LNCAP (cell line): ENCODE measurements around the gene SSBP4.

Source experiments
- TF ChIP-seq, protein P1 (sequence below): fragments of 450-650 bp; IDR thresholded peaks from 2 replicates; pipeline ENCODE4 v1.5.1; 2017; ENCODE audit warnings: mild to moderate bottlenecking

Gene SSBP4

GRCh38 chr19:18440415-18440877 lies 21.2 kb downstream of the SSBP4 start:
- TF ChIP-seq, protein P1, sequence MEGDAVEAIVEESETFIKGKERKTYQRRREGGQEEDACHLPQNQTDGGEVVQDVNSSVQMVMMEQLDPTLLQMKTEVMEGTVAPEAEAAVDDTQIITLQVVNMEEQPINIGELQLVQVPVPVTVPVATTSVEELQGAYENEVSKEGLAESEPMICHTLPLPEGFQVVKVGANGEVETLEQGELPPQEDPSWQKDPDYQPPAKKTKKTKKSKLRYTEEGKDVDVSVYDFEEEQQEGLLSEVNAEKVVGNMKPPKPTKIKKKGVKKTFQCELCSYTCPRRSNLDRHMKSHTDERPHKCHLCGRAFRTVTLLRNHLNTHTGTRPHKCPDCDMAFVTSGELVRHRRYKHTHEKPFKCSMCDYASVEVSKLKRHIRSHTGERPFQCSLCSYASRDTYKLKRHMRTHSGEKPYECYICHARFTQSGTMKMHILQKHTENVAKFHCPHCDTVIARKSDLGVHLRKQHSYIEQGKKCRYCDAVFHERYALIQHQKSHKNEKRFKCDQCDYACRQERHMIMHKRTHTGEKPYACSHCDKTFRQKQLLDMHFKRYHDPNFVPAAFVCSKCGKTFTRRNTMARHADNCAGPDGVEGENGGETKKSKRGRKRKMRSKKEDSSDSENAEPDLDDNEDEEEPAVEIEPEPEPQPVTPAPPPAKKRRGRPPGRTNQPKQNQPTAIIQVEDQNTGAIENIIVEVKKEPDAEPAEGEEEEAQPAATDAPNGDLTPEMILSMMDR = no peak; the same call in 1 of the 2 replicates

DNA sequence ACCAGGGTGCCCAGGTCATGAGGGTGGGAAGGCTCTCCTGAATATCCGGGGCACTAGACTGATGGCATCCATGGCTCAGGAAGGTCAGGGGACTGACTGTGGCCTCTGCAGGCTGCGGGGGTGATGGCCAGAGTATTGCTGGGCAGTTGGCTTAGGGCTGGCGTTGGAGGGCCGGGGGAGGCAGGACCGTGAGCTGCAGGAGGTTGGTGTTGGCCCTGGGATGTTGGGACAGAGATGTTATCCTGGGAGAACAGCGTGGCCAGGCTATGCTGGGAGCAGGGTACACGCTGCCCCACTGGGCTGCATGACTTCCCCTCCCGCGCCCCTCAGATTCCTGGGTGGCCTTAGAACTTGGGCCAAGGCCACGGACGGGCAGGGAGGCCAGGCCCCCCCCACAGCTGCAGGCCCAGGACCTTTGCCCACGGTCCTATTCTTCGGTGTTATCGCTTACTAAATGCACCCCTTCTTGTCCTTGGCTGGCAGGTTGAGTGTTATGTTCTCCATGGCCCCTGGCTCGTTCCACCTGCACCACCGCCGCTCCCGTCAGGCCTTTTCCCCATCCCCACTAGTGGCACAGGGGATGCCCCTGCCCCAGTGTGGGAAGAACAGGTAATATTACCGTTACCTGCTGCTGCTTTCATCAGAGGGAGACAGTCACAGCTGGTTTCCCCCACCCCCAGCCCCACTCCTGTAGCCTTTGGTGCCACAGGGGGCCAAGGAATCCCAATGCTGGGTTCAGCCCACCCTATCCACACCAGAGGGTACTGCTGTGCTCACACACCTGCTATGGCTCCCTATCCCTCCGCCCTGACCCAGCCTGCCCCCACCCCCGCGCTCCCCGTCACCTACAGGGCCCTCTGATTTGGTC lies 22.0 kb downstream of the SSBP4 start:
- TF ChIP-seq, protein P1 = no peak

- TF ChIP-seq, protein P1 = no peak
Measured at GRCh38 chr19:18441804-18442788, 22.9 kb downstream of the SSBP4 start.

DNA sequence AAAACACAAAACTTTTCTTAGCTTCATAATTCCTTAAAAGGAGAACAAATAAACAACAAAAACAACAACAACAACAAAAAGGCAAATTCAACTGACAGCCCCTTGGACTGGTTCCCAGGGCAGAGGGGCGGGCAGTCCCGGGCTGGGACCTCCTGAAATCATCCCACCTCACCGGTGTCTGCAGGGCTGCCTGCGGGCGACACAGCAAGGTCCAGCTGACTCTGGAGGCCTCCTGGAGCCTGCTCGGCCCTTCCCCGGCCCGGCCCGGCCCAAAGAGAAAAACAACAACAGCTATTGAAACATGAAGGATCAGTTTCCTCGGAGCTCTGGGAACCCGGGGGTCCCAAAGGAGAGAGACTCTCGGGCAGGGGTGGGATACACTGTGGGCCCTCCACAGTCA lies 23.7 kb downstream of the SSBP4 start:
- TF ChIP-seq, protein P1 = no peak

- TF ChIP-seq, protein P1 = no peak
Measured at GRCh38 chr19:18443406-18443805, 24.2 kb downstream of the SSBP4 start.

GRCh38 chr19:18443831-18444230 lies 24.6 kb downstream of the SSBP4 start:
- TF ChIP-seq, protein P1 = no peak

- TF ChIP-seq, protein P1 = no peak
Measured at GRCh38 chr19:18444513-18444912, 25.3 kb downstream of the SSBP4 start.
